ENCODE measurements around the gene METTL22. TPM values are rescaled to one million over a fixed set of nuclear protein-coding genes. Genes with fewer than 3 reads are reported as not detected.

Gene METTL22
- total and polyA plus RNA-seq, 4 donors = 17.9 to 39.4 (median 32.4) TPM

- Histone ChIP-seq H3K27me3 (ENCODE audit: control insufficient read depth in 3 of 3, insufficient read depth in 3 of 3, low read length in 2 of 3) (peaks cover 0 to 54% (median 36%) of the 10 kb centered on the region in 3 donors), H3K9me3 (ENCODE audit: control insufficient read depth in 4 of 4, insufficient read depth in 3 of 4, low read length in 3 of 4) (peaks cover 0 to 12% (median 0%) of the 10 kb centered on the region in 4 donors), H3K4me1 (ENCODE audit: control insufficient read depth in 5 of 5, insufficient read depth in 5 of 5, low read length in 5 of 5) (peaks cover 0 to 3% (median 0%) of the 10 kb centered on the region in 5 donors), H3K36me3 (ENCODE audit: control insufficient read depth in 4 of 4, insufficient read depth in 4 of 4, low read length in 4 of 4) (no peaks in the 10 kb centered on the region), H3K27ac (ENCODE audit: low read depth in 1 of 2, low read length in 1 of 2) (no peak overlapping the region), H3K4me3 (no peak overlapping the region), H3K9ac (ENCODE audit: insufficient read depth in 1 of 2, low read length in 2 of 2) (no peak overlapping the region)
- DNase-seq (no peak), ATAC-seq (ENCODE audit: insufficient read depth, low FRiP score) (no peak)
- TF ChIP-seq CTCF (IDR thresholded peaks at IDR 0.05; ENCODE audit: control extremely low read depth, extremely low read depth) = no peak
These were observed 34.4 kb upstream of the METTL22 start for GRCh38 chr16:8587065-8587464.

DNA sequence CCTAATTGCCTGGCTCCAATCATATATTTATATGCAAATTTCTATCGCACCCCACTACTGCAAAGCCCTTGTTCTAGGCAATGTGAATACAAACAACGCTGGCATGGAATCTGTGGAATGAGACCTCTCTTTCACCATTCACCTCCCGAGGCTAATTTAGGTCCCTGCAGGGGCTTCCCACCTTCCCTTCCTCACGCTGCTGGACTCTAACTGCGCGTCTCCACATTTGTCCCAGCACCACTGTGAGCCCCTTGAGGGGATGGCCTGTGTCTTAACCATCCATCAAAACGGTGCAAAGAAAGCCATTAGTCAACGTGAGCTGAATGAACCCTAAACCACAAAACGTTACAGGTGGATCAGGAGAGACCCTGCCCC is 32.8 kb upstream of the METTL22 start:
- peaks cover 0 to 12% (median 2%) of the 10 kb centered on the region in 4 donors for H3K9me3 ChIP-seq (ENCODE audit: control insufficient read depth in 4 of 4, insufficient read depth in 3 of 4, low read length in 3 of 4)
- no peak overlapping the region for H3K4me3 ChIP-seq
- DNase-seq = no peak
- H3K36me3 ChIP-seq (ENCODE audit: control insufficient read depth in 4 of 4, insufficient read depth in 4 of 4, low read length in 4 of 4) = no peaks in the 10 kb centered on the region
- H3K4me1 ChIP-seq (ENCODE audit: control insufficient read depth in 5 of 5, insufficient read depth in 5 of 5, low read length in 5 of 5) = peaks cover 0 to 3% (median 0%) of the 10 kb centered on the region in 5 donors
- no peak overlapping the region for H3K9ac ChIP-seq (ENCODE audit: insufficient read depth in 1 of 2, low read length in 2 of 2)
- no peak for ATAC-seq (ENCODE audit: insufficient read depth, low FRiP score)
- no peak for TF ChIP-seq CTCF (IDR thresholded peaks at IDR 0.05; ENCODE audit: control extremely low read depth, extremely low read depth)
- 7% methylated on average over 9 of the region's 9 CpGs for WGBS, 2 donors
- H3K27me3 ChIP-seq (ENCODE audit: control insufficient read depth in 3 of 3, insufficient read depth in 3 of 3, low read length in 2 of 3) = peaks cover 0 to 56% (median 36%) of the 10 kb centered on the region in 3 donors
- no peak overlapping the region for H3K27ac ChIP-seq (ENCODE audit: low read depth in 1 of 2, low read length in 1 of 2)

DNA sequence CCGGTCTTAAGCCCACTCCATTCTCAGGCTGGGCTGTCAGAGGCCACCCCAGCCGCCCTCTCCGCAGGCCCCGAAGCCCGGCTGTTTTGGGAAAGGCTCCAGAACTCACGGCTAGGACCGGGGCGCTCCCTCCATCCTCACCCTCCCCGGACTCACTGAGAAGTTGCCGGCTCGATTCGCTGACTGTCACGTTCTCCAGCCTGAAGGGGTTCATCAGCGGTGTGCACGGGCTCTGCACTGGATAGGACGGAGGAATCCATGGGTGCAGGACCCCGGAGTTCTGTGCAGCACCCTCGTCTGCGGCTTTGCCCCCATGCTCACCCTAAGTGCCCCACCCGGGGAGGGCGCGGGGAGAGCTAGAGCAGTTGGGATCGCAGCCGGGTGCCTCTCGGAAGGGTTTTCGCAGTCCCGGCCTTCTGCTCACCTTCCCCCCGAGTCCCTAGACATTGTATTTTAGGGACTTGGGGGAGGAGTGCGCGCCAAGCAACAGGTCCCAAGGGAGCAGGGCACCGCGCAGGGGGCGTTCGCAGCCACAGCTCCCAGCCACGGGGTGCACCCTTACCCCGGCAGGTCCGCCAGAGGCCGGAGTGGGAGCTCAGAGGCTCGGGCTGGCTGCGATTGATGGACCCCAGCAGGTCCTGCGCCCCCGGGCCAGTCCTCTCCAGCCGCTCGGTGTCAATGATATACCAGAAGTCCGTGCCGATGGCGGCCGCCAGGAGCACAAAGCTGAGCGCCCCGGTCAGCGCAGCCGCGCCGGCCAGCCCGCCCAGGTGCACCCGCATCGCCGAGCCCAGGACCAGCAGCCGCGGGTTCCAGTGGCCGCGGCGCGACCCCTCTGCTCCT is 32.2 kb upstream of the METTL22 start:
- WGBS, 2 donors = 1 to 3% methylated on average over 63 to 64 of the region's 64 CpGs
- Histone ChIP-seq H3K4me3 (no peak overlapping the region), H3K9me3 (ENCODE audit: control insufficient read depth in 4 of 4, insufficient read depth in 3 of 4, low read length in 3 of 4) (peaks cover 0 to 12% (median 2%) of the 10 kb centered on the region in 4 donors), H3K27me3 (ENCODE audit: control insufficient read depth in 3 of 3, insufficient read depth in 3 of 3, low read length in 2 of 3) (peaks cover 0 to 56% (median 36%) of the 10 kb centered on the region in 3 donors), H3K9ac (ENCODE audit: insufficient read depth in 1 of 2, low read length in 2 of 2) (no peak overlapping the region), H3K4me1 (ENCODE audit: control insufficient read depth in 5 of 5, insufficient read depth in 5 of 5, low read length in 5 of 5) (peaks cover 0 to 3% (median 0%) of the 10 kb centered on the region in 5 donors), H3K36me3 (ENCODE audit: control insufficient read depth in 4 of 4, insufficient read depth in 4 of 4, low read length in 4 of 4) (no peaks in the 10 kb centered on the region), H3K27ac (ENCODE audit: low read depth in 1 of 2, low read length in 1 of 2) (no peak overlapping the region)
- DNase-seq (no peak), ATAC-seq (ENCODE audit: insufficient read depth, low FRiP score) (no peak)
- TF ChIP-seq CTCF (IDR thresholded peaks at IDR 0.05; ENCODE audit: control extremely low read depth, extremely low read depth) = no peak
